ENCODE data around the gene ZNF154. TPM values are rescaled to one million over a fixed set of nuclear protein-coding genes. Genes with fewer than 3 reads are reported as not detected.
"Not testable (repeated sequence)": the region's sequence is repeated elsewhere in the genome, so short reads cannot be mapped to it uniquely, and the experiment has no call there.

The ZNF154 gene
- total RNA-seq, 4 donors from 2014 or later, result 3.8 to 12.6 (median 9.0) TPM

- Histone ChIP-seq H3K27me3 (no peaks in the 10 kb centered on the region), H3K4me3 (peak overlapping the region in 1 of 2 donors; percentile 93), H3K27ac (no peak overlapping the region), H3K36me3 (peaks cover 16 to 49% of the 10 kb centered on the region in 2 donors), H3K9me3 (peaks cover 0 to 54% (median 0%) of the 10 kb centered on the region in 3 donors), H3K4me1 (peaks cover 2 to 29% (median 6%) of the 10 kb centered on the region in 3 donors)
- TF ChIP-seq POLR2AphosphoS5 (IDR thresholded peaks at IDR 0.05), result no peak
- no peak for TF ChIP-seq EP300 (IDR thresholded peaks at IDR 0.05)
- no peak for TF ChIP-seq POLR2A (IDR thresholded peaks at IDR 0.05)
- TF ChIP-seq, protein P1, sequence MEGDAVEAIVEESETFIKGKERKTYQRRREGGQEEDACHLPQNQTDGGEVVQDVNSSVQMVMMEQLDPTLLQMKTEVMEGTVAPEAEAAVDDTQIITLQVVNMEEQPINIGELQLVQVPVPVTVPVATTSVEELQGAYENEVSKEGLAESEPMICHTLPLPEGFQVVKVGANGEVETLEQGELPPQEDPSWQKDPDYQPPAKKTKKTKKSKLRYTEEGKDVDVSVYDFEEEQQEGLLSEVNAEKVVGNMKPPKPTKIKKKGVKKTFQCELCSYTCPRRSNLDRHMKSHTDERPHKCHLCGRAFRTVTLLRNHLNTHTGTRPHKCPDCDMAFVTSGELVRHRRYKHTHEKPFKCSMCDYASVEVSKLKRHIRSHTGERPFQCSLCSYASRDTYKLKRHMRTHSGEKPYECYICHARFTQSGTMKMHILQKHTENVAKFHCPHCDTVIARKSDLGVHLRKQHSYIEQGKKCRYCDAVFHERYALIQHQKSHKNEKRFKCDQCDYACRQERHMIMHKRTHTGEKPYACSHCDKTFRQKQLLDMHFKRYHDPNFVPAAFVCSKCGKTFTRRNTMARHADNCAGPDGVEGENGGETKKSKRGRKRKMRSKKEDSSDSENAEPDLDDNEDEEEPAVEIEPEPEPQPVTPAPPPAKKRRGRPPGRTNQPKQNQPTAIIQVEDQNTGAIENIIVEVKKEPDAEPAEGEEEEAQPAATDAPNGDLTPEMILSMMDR (IDR thresholded peaks at IDR 0.05), result no peak
- 96 to 100% methylated on average over 1 to 3 of the region's 3 CpGs for WGBS, 2 donors (ENCODE audit: low coverage in 1 of 2)
- ATAC-seq, result no peak
Measured at GRCh38 chr19:57748029-57748428, 39.0 kb upstream of the ZNF154 start.

DNA sequence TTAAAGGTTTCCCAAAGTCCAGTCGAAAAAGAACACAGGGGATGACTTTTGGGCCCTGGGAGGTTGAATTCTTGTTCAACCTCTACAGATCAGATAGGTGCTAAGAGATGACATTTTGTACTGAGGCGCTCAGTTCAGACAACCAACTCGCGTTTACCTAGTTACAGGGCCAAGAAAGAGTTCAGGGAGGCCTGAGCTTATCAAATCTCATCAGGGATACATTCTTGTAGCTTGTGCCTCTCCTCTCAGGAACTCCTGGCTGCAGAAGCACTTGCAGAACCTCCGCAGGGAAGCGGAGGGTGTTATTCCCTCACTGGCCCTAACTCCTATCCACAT lies 38.4 kb upstream of the ZNF154 start:
- Histone ChIP-seq H3K36me3 (peaks cover 11 to 43% of the 10 kb centered on the region in 2 donors), H3K27me3 (no peaks in the 10 kb centered on the region), H3K4me1 (peaks cover 2 to 29% (median 6%) of the 10 kb centered on the region in 3 donors), H3K9me3 (peaks cover 0 to 48% (median 0%) of the 10 kb centered on the region in 3 donors), H3K4me3 (peak overlapping the region; percentile 48 to 93), H3K27ac (peak overlapping the region in 2 of 4 donors; percentile 88 to 89)
- WGBS, 2 donors (ENCODE audit: low coverage in 1 of 2), result 0 to 38% methylated on average over 2 to 6 of the region's 6 CpGs
- ATAC-seq, result no peak
- TF ChIP-seq POLR2A (IDR thresholded peaks at IDR 0.05) (no peak), POLR2AphosphoS5 (IDR thresholded peaks at IDR 0.05) (no peak), EP300 (IDR thresholded peaks at IDR 0.05) (no peak)

DNA sequence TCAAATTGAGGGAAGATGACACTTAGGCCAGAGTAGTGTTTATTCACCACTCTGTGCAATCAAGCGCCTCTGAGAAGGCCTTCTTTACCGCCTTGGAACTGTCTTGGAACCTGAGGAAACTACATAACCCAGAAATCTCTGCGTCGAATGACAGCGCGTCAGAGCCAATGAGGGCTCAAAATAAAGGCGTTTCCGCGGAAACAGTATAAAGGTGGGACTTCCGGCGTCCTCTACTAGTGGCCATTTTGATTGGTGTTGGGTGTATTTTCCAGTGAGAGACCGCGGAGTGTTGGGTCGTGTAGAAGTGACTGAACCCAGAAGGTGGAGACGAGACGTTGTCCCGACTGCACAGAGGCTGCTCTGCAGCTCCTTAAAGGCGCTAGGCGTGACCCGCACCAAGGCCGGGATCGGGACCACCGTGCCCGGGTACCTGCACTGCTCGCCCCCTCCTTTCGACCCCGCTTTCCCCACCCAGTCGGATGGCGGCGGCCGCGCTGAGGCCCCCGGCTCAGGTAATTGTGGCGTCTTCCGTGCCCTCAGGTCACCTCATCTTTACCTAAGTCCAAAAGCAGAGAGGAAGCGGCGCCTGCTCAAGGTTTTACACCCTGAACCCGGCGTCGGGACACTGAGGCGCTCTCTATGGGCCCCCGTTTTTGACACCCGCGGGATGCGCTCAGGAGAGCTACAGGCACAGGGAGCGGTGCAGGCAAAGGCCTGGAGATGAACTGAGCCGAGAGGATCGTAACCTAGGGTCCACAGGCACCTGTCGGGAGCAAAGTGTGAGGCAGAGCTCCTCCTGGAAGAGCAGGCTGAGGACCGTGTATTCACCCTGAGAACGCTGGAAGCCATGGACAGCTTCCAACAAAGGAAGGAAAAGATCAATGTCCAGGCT lies 37.8 kb upstream of the ZNF154 start, which contains the start of gene ZNF776:
Gene ZNF776 (plus strand): TSS at position 236 of the 892 bp plus-strand sequence. CDS start 244 bp downstream, at position 480.
- peaks cover 0 to 42% (median 0%) of the 10 kb centered on the region in 3 donors for H3K9me3 ChIP-seq
- TF ChIP-seq POLR2AphosphoS5 (IDR thresholded peaks at IDR 0.05) (peak; percentile 31), EP300 (IDR thresholded peaks at IDR 0.05) (no peak)
- H3K4me3 ChIP-seq, result peak within 1 kb of the TSS; percentile 48 to 93
- H3K27ac ChIP-seq, result peak within 1 kb of the TSS; percentile 10 to 89 (median 84)
- H3K36me3 ChIP-seq, result peaks cover 7 to 37% of the 10 kb centered on the region in 2 donors
- no peaks in the 10 kb centered on the region for H3K27me3 ChIP-seq
- peak; percentile 98 for ATAC-seq
- H3K4me1 ChIP-seq, result peaks cover 2 to 29% (median 6%) of the 10 kb centered on the region in 3 donors
- 2% methylated on average over 14 to 19 of the region's 51 CpGs for WGBS, 2 donors (ENCODE audit: low coverage in 1 of 2)

GRCh38 chr19:57738770-57739169 lies 29.8 kb upstream of the ZNF154 start:
- H3K4me1 ChIP-seq, H3K4me3 ChIP-seq, H3K27ac ChIP-seq, ATAC-seq, H3K9me3 ChIP-seq, H3K27me3 ChIP-seq, H3K36me3 ChIP-seq: not testable (repeated sequence)
- WGBS, 2 donors (ENCODE audit: low coverage in 1 of 2), result 95 to 96% methylated on average over 4 to 7 of the region's 7 CpGs

DNA sequence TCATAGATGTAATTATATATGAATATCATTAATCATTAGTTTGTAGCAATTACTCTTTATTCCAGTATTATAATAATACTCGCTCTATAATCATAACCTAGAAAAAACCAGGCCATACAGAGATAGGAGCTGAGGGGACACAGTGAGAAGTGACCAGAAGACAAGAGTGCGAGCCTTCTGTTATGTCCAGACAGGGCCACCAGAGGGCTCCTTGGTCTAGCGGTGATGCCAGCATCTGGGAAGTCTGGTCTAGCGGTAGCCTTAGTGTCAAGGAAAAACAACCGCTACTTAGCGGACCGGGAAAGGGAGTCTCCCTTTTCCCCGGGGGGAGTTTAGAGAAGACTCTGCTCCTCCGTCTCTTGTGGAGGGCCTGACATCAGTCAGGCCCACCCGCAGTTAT lies 29.3 kb upstream of the ZNF154 start:
- not testable (repeated sequence) for H3K9me3 ChIP-seq, H3K4me1 ChIP-seq, ATAC-seq, H3K4me3 ChIP-seq, H3K27ac ChIP-seq, H3K36me3 ChIP-seq, H3K27me3 ChIP-seq
- 3 to 5% methylated on average over 8 to 9 of the region's 10 CpGs for WGBS, 2 donors (ENCODE audit: low coverage in 1 of 2)
- TF ChIP-seq, protein P1 (IDR thresholded peaks at IDR 0.05), result peak; percentile 41 to 71 (median 66)

- peaks cover 0 to 99% (median 2%) of the 10 kb centered on the region in 3 donors for H3K9me3 ChIP-seq
- no peak overlapping the region for H3K4me3 ChIP-seq
- ATAC-seq, result no peak
Measured at GRCh38 chr19:57720878-57721277, 11.9 kb upstream of the ZNF154 start.

More at GRCh38 chr19:57720878-57721277, 11.9 kb upstream of the ZNF154 start:
- Histone ChIP-seq H3K36me3 (peaks cover 10 to 64% of the 10 kb centered on the region in 2 donors), H3K27me3 (no peaks in the 10 kb centered on the region), H3K27ac (no peak overlapping the region), H3K4me1 (peaks cover 0 to 15% (median 0%) of the 10 kb centered on the region in 3 donors)
- WGBS, 2 donors (ENCODE audit: low coverage in 1 of 2), result 96 to 98% methylated on average over 7 to 10 of the region's 10 CpGs
- TF ChIP-seq EP300 (IDR thresholded peaks at IDR 0.05) (no peak), POLR2A (IDR thresholded peaks at IDR 0.05) (no peak), POLR2AphosphoS5 (IDR thresholded peaks at IDR 0.05) (no peak)
- TF ChIP-seq, protein P1 (IDR thresholded peaks at IDR 0.05), result no peak
